Measurements from ENCODE around the gene GPR26. TPM values are rescaled to one million over a fixed set of nuclear protein-coding genes. Genes with fewer than 3 reads are reported as not detected.

The GPR26 gene
- polyA plus RNA-seq, 1 of the 3 experiments (the other 2 are of a cell fraction), result not detected

GRCh38 chr10:123704812-123705211 is 38.7 kb downstream of the GPR26 start:
- Histone ChIP-seq H3K9me2 (no peaks in the 10 kb centered on the region), H3K9ac (no peak overlapping the region), H3K27ac (ENCODE audit: low read depth in 2 of 2, low read length in 1 of 2) (no peak overlapping the region), H3F3A (replicated peaks; ENCODE audit: insufficient read depth) (no peaks in the 10 kb centered on the region), H3K4me1 (ENCODE audit: control insufficient read depth in 1 of 2, insufficient read depth in 2 of 2, low read depth in 1 of 2, low read length in 1 of 2) (no peaks in the 10 kb centered on the region), H3K79me2 (ENCODE audit: insufficient read depth) (no peaks in the 10 kb centered on the region), H3K4me2 (no peak overlapping the region), H3K36me3 (replicated peaks in 1 of 2; ENCODE audit: control insufficient read depth in 1 of 2, insufficient read depth in 2 of 2, low read length in 1 of 2) (no peaks in the 10 kb centered on the region), H3K4me3 (ENCODE audit: low read depth in 2 of 2, low read length in 1 of 2) (no peak overlapping the region), H2AFZ (ENCODE audit: low read depth) (no peak overlapping the region), H3K9me3 (no peaks in the 10 kb centered on the region), H4K20me1 (ENCODE audit: insufficient read depth) (no peaks in the 10 kb centered on the region), H3K27me3 (ENCODE audit: insufficient read depth) (no peaks in the 10 kb centered on the region)
- ChIA-PET POLR2A (no interaction called here), CTCF (interaction anchor here (0.6 to 1.8 kb wide), 3 partner anchors 12 to 122 kb away, joined by 3 to 4 read pairs (median 3); no protein-coding TSS in a partner anchor)
- TF ChIP-seq EZH2phosphoT487 (IDR thresholded peaks at IDR 0.05; ENCODE audit: borderline replicate concordance, low read depth) (no peak), ELF1 (IDR thresholded peaks at IDR 0.05) (no peak), FOXM1 (IDR thresholded peaks at IDR 0.05; ENCODE audit: low read depth) (no peak), FOXJ3 (CRISPR knock-in tag; IDR thresholded peaks at IDR 0.05) (no peak), SIN3A (IDR thresholded peaks at IDR 0.05; ENCODE audit: borderline replicate concordance, low read depth, low read length) (no peak)
- DNase-seq, result no peak
- 20% methylated on average over 6 of the region's 6 CpGs for WGBS (ENCODE audit: low lambda C conversion rate)

- no peaks in the 10 kb centered on the region for H3K79me2 ChIP-seq (ENCODE audit: insufficient read depth)
- WGBS (ENCODE audit: low lambda C conversion rate), result 16% methylated on average over 4 of the region's 4 CpGs
- H3K4me1 ChIP-seq (ENCODE audit: control insufficient read depth in 1 of 2, insufficient read depth in 2 of 2, low read depth in 1 of 2, low read length in 1 of 2), result no peaks in the 10 kb centered on the region
- no peaks in the 10 kb centered on the region for H3K36me3 ChIP-seq (replicated peaks in 1 of 2; ENCODE audit: control insufficient read depth in 1 of 2, insufficient read depth in 2 of 2, low read length in 1 of 2)
- H3K27me3 ChIP-seq (ENCODE audit: insufficient read depth), result no peaks in the 10 kb centered on the region
- no peak for TF ChIP-seq GABPA (IDR thresholded peaks at IDR 0.05; ENCODE audit: low read depth)
- TF ChIP-seq FOXM1 (IDR thresholded peaks at IDR 0.05; ENCODE audit: low read depth), result no peak
- no peak for TF ChIP-seq TEAD4 (IDR thresholded peaks at IDR 0.05; ENCODE audit: borderline replicate concordance, insufficient read depth)
- TF ChIP-seq GATA2 (CRISPR knock-in tag; IDR thresholded peaks at IDR 0.05), result no peak
- no peak for TF ChIP-seq EZH2phosphoT487 (IDR thresholded peaks at IDR 0.05; ENCODE audit: borderline replicate concordance, low read depth)
- TF ChIP-seq CTCF (IDR thresholded peaks at IDR 0.05), result no peak
- TF ChIP-seq RCOR1 (IDR thresholded peaks at IDR 0.05; ENCODE audit: low read length), result no peak
- TF ChIP-seq NRF1 (IDR thresholded peaks at IDR 0.05; ENCODE audit: low read depth, low read length), result no peak
- no peak for TF ChIP-seq IRF3 (IDR thresholded peaks at IDR 0.05; ENCODE audit: low read depth, low read length)
- no peak for TF ChIP-seq MXI1 (IDR thresholded peaks at IDR 0.05; ENCODE audit: low read depth, low read length)
- TF ChIP-seq SIN3A (IDR thresholded peaks at IDR 0.05; ENCODE audit: borderline replicate concordance, low read depth, low read length), result no peak
- TF ChIP-seq YY1 (IDR thresholded peaks at IDR 0.05; ENCODE audit: low read depth), result no peak
- TF ChIP-seq USF1 (IDR thresholded peaks at IDR 0.05; ENCODE audit: borderline replicate concordance, low read depth), result no peak
- TF ChIP-seq FOSL2 (IDR thresholded peaks at IDR 0.05; ENCODE audit: borderline replicate concordance, low read depth), result no peak
- no peak for TF ChIP-seq REST (IDR thresholded peaks at IDR 0.05; ENCODE audit: low read depth, low read length)
- no peak overlapping the region for H3K27ac ChIP-seq (ENCODE audit: low read depth in 2 of 2, low read length in 1 of 2)
- no peak overlapping the region for H2AFZ ChIP-seq (ENCODE audit: low read depth)
- H3K9ac ChIP-seq, result no peak overlapping the region
- DNase-seq, result no peak
- CTCF ChIA-PET, result interaction anchor here (1.1 to 1.8 kb wide), 2 partner anchors 11 to 123 kb away, joined by 3 to 4 read pairs; no protein-coding TSS in a partner anchor
- no peaks in the 10 kb centered on the region for H3F3A ChIP-seq (replicated peaks; ENCODE audit: insufficient read depth)
- H3K9me2 ChIP-seq, result no peaks in the 10 kb centered on the region
- no peaks in the 10 kb centered on the region for H3K9me3 ChIP-seq
- no peak overlapping the region for H3K4me3 ChIP-seq (ENCODE audit: low read depth in 2 of 2, low read length in 1 of 2)
- H3K4me2 ChIP-seq, result no peak overlapping the region
- POLR2A ChIA-PET, result no interaction called here
- no peaks in the 10 kb centered on the region for H4K20me1 ChIP-seq (ENCODE audit: insufficient read depth)
Measured at GRCh38 chr10:123706236-123706635, 40.1 kb downstream of the GPR26 start.
